GDM1 (cell line): ENCODE results near the gene GRIK4.

Experiments
- DNase-seq: peaks from one replicate; lab custom pipeline; 2025; lab: John Stamatoyannopoulos, UW

GRIK4 gene

GRCh38 chr11:120526241-120526640 is 14.7 kb downstream of the GRIK4 start:
- DNase-seq, result no peak

- DNase-seq, result no peak
Measured at GRCh38 chr11:120527111-120527761, 15.7 kb downstream of the GRIK4 start.

DNA sequence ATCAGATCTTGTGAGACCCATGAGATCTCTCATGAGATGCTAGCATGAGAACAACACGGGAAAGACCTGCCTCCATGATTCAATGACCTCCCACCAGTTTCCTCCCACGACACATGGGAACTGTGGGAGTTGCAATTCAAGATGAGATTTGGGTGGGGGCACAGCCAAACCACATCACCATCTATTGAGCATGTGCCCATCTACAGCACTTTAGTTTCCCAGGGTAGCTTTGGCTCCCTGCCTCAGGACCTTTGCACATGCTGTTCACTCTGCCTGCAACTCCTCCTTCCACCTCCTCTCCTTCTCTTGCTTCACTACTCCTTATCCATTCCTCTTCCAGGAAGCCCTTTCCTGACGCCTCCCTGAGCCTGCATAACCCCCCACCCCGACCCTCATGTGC is 17.2 kb downstream of the GRIK4 start:
- no peak for DNase-seq

GRCh38 chr11:120529214-120529613 is 17.7 kb downstream of the GRIK4 start:
- DNase-seq, result no peak

GRCh38 chr11:120529911-120530310 is 18.4 kb downstream of the GRIK4 start:
- DNase-seq, result no peak

DNA sequence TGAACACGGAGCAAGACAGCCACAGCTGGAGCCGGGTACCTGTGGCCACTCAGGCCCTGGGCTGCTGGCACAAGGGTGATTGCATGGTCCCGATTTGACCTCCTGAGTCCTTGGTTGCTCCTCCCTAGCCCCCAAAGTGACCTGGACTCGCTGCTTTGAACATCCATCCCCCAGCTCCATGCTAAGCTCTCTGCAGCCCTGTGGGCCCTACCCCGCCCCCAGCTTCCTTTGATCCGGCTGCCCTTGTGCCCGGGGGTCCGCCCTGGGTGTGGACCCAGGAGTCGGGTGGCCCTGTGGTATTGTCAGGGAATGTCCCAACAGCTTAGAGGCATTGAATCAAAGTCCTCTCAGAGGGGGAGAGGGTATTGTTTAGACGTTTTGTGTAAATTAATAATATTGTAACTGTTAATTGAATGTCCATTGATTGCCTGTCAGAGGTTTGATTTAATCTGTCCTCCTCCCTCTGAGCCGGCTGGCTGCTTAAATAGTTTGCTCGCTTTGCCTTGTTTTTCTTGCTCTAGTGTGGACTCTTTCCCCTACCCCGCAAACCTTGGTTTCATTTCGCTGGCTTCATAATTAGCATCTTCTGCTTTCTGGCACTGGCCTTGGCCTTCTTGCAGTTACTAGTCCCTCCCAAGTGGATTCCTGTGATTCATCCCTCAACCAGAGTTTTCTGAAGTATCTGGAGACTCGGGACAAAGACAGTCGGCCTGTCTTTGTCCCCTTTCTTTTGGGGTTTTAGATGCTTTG is 20.7 kb downstream of the GRIK4 start:
- DNase-seq, result no peak

DNA sequence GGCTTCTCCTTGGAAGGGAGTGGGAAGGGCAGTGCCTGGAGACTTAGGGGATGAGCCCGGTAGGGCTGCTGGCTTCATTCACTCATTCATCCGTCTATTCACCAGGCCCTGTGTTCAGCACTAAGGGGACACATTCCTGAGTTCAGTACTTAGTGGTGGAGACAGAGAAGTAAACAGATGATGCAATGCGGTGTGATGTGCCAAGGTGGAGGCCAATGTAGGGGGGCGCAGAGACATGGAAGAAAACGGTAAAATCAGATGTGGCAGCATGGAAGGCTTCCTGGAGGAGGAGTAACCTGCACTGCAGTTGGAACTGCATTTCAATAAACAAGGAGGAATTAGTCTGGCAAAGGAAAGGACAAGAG is 21.3 kb downstream of the GRIK4 start:
- no peak for DNase-seq

DNA sequence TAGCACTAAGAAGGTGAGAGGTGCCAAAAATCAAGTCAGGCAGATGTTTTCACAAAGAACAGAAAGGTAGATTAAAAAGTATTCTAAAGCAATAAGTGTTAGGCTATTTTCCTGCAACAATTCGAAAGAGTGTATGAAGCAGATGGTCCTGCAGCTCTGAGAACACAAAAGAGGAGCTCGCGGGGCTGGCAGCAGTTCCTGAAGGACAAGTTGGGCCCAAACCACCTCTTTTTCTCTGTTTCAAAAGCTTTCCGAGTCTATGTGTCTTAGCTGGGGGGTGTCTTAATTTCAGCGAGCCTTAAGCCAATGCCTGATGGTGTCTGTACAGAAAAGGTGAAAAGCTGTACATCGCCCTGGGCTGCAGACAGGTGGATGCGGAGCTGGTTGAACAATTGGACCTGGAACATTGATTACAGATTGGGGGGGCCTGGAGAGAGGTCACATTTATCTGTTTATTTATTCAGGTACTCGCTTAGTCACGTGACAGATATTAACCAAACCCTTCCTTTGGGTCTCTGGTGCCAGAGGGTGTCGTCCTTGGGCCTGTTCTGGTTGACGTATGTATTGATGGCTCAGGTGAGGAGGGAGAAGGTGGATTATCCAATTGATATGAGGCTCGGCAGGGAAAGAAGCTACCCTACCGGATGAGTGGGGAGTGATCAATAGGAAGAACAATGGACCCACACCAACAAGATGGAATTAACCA is 24.7 kb downstream of the GRIK4 start:
- DNase-seq, result no peak

- DNase-seq, result no peak
Measured at GRCh38 chr11:120536797-120537169, 25.2 kb downstream of the GRIK4 start.

- DNase-seq, result no peak
Measured at GRCh38 chr11:120537996-120538395, 26.4 kb downstream of the GRIK4 start.

DNA sequence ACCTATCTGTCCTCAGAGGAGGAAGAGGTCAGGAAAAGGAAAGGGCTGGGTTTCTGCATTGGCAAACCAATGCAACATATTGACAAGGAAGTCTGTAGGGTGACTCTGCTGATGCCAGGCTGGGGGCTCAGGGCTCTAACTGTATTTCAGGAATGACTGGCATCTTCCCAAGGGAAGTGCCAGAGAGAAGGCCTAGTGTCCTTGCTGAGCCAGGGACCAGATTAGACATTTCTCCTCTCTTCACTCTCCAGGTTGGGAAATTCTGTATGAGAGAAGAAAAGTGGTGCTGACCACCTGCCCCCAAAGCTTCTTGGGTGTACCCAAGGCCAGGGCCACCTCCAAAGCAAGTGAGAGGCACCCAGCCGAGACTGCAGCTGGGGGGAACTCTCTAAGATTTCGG is 27.2 kb downstream of the GRIK4 start:
- no peak for DNase-seq

DNA sequence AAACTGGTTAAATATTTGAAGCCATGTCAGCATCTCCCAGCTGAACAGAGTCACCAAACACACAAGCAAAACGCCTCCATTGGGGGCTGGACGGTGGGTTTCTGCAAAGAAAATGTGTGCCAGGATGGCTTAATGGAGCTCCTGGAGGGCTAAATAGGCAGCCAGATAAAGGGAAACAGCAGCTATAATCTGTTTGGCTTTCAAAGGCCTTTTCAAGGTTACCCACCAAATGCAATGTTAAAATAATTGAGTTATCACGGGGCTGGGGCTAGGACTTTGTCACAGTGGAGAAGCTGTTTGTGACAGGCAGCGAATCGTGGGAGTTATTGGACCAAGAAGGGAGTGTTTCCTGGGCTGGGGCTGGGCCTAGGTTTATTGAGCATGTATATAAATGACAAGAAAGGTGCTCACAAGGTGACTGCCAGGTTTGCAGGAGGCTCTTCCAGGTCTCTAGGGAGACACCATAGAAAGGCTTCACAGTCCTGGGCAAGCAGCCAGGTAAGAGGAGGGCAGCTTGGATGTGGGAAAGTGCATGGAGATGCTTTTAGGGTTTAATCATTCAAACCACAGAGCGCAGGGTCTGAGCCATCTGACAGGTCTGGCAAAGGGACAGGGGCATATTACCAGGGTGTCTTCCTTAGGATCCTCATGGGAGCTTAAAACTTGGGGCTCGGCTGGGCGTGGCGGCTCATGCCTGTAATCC is 28.3 kb downstream of the GRIK4 start:
- no peak for DNase-seq

GRCh38 chr11:120540744-120541465 is 29.4 kb downstream of the GRIK4 start:
- DNase-seq, result no peak

GRCh38 chr11:120543521-120544215 is 32.1 kb downstream of the GRIK4 start:
- no peak for DNase-seq

DNA sequence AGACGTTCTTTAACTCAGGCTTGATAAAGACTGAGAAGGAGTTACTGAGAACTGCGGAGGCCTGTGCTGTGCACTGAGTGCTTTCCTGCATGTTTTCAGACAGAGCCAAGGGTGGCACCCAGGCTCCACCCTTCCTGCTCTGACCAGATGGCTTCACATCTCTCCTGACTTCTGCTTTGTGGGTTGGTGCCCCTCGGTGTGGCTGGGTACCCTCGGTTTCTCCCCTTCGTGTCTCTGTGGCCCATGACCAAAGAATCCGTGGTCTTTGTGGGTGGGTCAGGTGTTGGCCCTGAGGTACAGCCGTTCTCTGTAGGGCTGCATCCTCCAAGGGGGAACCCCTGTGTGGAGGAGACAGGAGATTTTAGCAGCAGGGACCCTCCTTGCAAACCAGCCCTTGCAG is 34.3 kb downstream of the GRIK4 start:
- no peak for DNase-seq

GRCh38 chr11:120546312-120547205 is 35.0 kb downstream of the GRIK4 start:
- DNase-seq, result no peak

DNA sequence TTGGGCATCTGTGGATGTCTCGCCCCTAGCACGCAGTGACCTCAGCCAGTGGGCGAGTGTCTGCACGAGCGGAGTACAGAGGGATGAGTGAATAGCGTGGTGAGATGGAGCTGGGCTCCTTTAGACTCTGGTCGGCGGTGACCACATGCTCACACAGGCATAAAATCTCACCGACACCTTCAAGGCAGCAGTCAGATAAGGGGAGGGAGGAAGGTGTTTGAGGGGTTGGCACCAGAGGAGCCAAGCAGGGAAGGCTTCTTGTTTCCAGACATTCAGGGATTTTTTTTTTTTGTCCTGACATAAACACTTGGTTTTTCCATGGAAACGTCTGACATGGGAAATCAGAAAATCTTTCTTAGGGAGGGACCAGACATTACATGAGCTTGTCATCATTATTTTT is 35.8 kb downstream of the GRIK4 start:
- no peak for DNase-seq

DNA sequence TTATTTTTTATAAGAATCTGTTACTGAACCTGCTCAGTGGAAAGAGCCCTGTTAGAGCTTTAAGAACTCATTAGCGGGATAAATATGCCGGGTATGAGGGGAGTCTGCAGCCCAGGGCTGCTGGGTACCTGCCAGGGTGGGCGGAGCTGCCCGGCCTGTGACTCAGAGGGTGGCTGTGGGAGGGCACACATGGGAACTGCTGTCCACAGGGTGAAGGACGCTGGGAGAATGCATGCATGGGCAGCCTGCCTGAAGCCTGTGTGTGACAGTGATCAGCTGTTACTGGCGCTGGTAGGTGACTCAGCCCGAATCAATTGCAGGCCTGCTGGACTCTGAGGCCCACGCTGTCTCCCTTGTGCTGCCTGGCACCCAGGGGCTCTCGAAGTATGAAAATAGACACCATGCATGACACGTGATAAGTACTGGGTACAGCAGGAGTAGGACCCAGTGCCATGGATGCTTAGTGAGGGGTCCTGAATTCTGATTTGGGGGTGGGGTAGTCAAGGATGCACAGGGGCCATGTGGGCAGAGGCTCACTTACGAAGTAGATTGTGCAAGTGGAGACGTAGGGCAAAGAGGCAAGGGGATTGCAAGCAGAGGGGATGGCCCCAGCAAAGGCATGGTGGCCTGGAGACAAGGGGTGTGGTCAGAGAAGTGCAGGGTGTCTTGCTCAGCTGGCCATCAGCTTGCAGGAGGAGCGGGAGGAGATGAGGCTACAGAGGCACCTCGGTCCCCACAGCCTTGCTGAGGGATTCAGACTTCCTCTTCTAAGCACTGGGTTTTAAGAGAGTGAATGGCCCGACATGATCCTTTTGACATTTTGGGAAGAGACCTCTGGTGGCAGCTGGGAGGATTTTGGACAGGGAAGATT is 36.5 kb downstream of the GRIK4 start:
- DNase-seq, result no peak

DNA sequence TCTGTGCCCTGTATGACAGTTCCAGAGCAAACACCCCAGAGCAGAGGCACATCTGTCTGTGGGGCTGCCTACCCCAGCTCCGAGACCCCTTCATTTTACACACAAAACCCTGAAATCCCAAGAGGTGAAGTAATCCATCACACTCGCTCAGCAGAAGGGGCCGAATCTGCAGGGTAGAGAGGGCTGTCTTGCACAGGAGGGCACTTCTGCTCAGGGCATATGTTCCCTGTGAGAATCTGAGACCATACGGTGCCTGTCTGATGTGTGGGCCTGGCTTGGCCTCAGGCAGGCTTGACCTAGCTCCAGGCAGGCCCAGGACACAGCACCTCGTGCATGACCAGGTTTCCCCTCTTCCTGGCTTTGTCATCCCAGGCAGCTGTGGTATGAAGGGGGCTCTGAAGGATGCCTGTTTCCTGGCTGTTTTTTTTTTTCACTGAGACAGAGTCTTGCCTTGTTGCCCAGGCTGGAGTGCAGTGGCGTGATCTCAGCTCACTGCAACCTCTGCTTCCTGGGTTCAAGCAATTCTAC is 37.2 kb downstream of the GRIK4 start:
- DNase-seq, result no peak
